Measurements from ENCODE around the gene LENG8. TPM values are rescaled to one million over a fixed set of nuclear protein-coding genes. Genes with fewer than 3 reads are reported as not detected.

Gene LENG8
- total and polyA plus RNA-seq, 2 of the 8 experiments (the other 6 are each of a cell fraction or from before 2014, with no cell fraction given) = 62.2 to 108 TPM

DNA sequence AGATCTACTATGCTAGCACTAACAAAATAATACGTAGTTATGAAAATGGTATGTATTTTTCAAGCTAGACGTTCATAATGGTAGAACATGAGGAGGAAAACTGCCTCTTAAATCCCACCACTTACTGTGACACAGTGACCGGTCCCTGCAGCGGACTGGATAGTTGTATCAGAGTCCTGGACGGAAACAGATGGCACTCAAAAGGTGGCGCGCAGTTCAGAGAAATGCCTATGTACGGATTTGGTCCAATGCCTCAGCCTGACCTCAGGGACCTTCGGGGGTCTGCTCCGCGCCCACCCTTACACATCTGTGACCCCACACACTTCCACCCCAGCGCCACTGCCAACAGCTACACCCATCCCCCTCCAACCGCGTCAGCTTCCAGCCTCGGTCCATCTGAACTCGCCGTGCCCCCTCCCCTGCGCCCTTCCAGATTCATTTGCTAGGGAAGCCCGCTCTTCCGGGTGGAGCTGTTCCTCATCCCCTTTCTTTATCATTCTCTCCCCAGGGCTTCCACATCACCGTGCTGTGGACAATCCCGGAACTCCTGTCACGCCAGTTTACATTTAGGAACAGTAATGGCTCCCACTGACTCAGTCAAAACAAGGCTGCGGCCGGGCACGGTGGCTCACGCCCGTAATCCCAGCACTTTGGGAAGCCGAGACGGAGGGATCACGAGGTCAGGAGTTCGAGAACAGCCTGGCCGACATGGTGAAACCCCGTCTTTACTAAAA is 792 bp upstream of the LENG8 start:
- H2BK15ac ChIP-seq (ENCODE audit: low read length) = no peak overlapping the region; the same call in 1 of the 2 replicates
- H3K4me1 ChIP-seq (replicated peaks in 1 of 4; ENCODE audit: control insufficient read depth in 3 of 4, insufficient read depth in 4 of 4, low read length in 3 of 4) = peaks cover 0 to 2% (median under 1%) of the 10 kb centered on the region in 4 experiments; a peak in 5 of 7 replicates
- H3K56ac ChIP-seq (replicated peaks; ENCODE audit: insufficient read length, low read depth, low read length) = peak overlapping the region; percentile 10
- peak overlapping the region; percentile 21 for H4K5ac ChIP-seq (ENCODE audit: insufficient read length, low read depth, low read length)
- peaks cover 12% of the 10 kb centered on the region for H3K79me1 ChIP-seq (ENCODE audit: low read depth, low read length)
- H2AFZ ChIP-seq (ENCODE audit: low read length) = peak overlapping the region; percentile 59; the same call in 1 of the 2 replicates
- 0 out of 2 replicates have a peak overlapping the region, but pooled peaks have one; percentile 4 for H2BK12ac ChIP-seq (ENCODE audit: low read depth, low read length)
- no peak overlapping the region for H3K23ac ChIP-seq (ENCODE audit: insufficient read length)
- H3K14ac ChIP-seq (ENCODE audit: insufficient read length) = no peak overlapping the region
- peaks cover 16 to 50% of the 10 kb centered on the region in 2 experiments for H3K79me2 ChIP-seq (ENCODE audit: control insufficient read depth in 1 of 2, insufficient read depth in 2 of 2, low read length in 2 of 2)
- peak overlapping the region; percentile 86 for H2BK5ac ChIP-seq (ENCODE audit: low read depth, low read length)
- peak overlapping the region; percentile 80; the same call in 1 of the 2 replicates for H4K8ac ChIP-seq (ENCODE audit: extremely low read depth, insufficient read depth, low read length)
- CTCF ChIA-PET (ENCODE audit: partially characterized antibody) = interaction anchor here (0.6 to 2.5 kb wide), 9 partner anchors 10 to 713 kb away, joined by 3 to 25 read pairs (median 5); partner anchors contain the start of gene TTYH1
- TF ChIP-seq TAF1 (IDR thresholded peaks at IDR 0.05; ENCODE audit: low read depth, low read length) (0 out of 2 replicates have a peak, but pooled peaks have one; percentile 1), PHF8 (conservative IDR thresholded peaks at IDR 0.05; ENCODE audit: low read depth, low read length) (peak; percentile 41; the same call in 1 of the 2 replicates), CREB1 (IDR thresholded peaks at IDR 0.05) (peak; percentile 46; the same call in 1 of the 2 replicates), SAP30 (IDR thresholded peaks at IDR 0.05; ENCODE audit: insufficient read depth, insufficient replicate concordance, low read length) (peak; percentile 24), TCF12 (IDR thresholded peaks at IDR 0.05; ENCODE audit: low read depth, low read length) (no peak), RBBP5 (IDR thresholded peaks at IDR 0.05; ENCODE audit: borderline replicate concordance, low read depth, low read length) (peak; percentile 60; the same call in 1 of the 2 replicates), SIRT6 (IDR thresholded peaks at IDR 0.05; ENCODE audit: low read length) (no peak), SP4 (IDR thresholded peaks at IDR 0.05; ENCODE audit: low read length) (no peak), HDAC2 (IDR thresholded peaks at IDR 0.05; ENCODE audit: borderline replicate concordance in 1 of 2, low read depth in 2 of 2, low read length in 2 of 2) (peak in 1 of 2 experiments; percentile 63; a peak in 2 of 4 replicates), TBP (IDR thresholded peaks at IDR 0.05; ENCODE audit: low read depth, low read length) (0 out of 2 replicates have a peak, but pooled peaks have one; percentile 20)
- H3K36me3 ChIP-seq (ENCODE audit: control insufficient read depth in 2 of 4, insufficient read depth in 4 of 4, low read length in 3 of 4) = peaks cover 15 to 29% (median 20%) of the 10 kb centered on the region in 4 experiments
- H3K27me3 ChIP-seq (replicated peaks in 1 of 4; ENCODE audit: control insufficient read depth in 3 of 4, extremely low read depth in 1 of 4, insufficient read depth in 3 of 4, low read length in 3 of 4) = no peaks in the 10 kb centered on the region
- H3K23me2 ChIP-seq (ENCODE audit: low read depth, low read length) = peaks cover 6% of the 10 kb centered on the region; the same call in 1 of the 2 replicates
- no peak overlapping the region for H2BK20ac ChIP-seq (ENCODE audit: low read length)
- DNase-seq (ENCODE audit: low read depth in 1 of 2, low spot score in 2 of 2) = peak in 1 of 2 experiments; percentile 62
- peak overlapping the region; percentile 95 to 99 for H3K4me2 ChIP-seq (ENCODE audit: insufficient read depth in 1 of 2, low read depth in 2 of 2, low read length in 2 of 2)
- peak overlapping the region in 3 of 4 experiments; percentile 85 to 89 (median 87); a peak in 6 of 7 replicates for H3K9ac ChIP-seq (replicated peaks in 1 of 4; ENCODE audit: extremely low read depth in 1 of 4, low read depth in 3 of 4, low read length in 3 of 4)
- 6% methylated on average over 34 of the region's 34 CpGs; no CpG with 5 or more reads in 1 of the 2 experiments for WGBS, 2 experiments (ENCODE audit: extremely low coverage in 1 of 2, insufficient coverage in 1 of 2, insufficient read length in 1 of 2, insufficient replicate concordance in 2 of 2, low coverage in 1 of 2, low lambda C conversion rate in 2 of 2, missing lambda C conversion rate in 1 of 2)
- peak overlapping the region; percentile 89 for H3K27ac ChIP-seq (ENCODE audit: low read depth, low read length)
- no peak overlapping the region for H3K18ac ChIP-seq (ENCODE audit: extremely low read depth, low read length)
- H4K91ac ChIP-seq (replicated peaks; ENCODE audit: insufficient read length, low read length) = no peak overlapping the region
- H4K20me1 ChIP-seq (replicated peaks in 1 of 2; ENCODE audit: control insufficient read depth in 1 of 2, insufficient read depth in 2 of 2, low read length in 2 of 2) = peaks cover 9 to 25% of the 10 kb centered on the region in 2 experiments
- H3K4ac ChIP-seq (replicated peaks; ENCODE audit: insufficient read length, low read depth, low read length) = peak overlapping the region; percentile 78
- no peak overlapping the region for H2AK5ac ChIP-seq (ENCODE audit: low read depth, low read length)
- H2BK120ac ChIP-seq (replicated peaks; ENCODE audit: low read depth, low read length) = peak overlapping the region; percentile 43
- peak overlapping the region; percentile 61 to 90 (median 84) for H3K4me3 ChIP-seq (ENCODE audit: extremely low read depth in 1 of 4, insufficient read depth in 2 of 4, low read depth in 3 of 4, low read length in 4 of 4)
- no peaks in the 10 kb centered on the region for H3K9me3 ChIP-seq (ENCODE audit: insufficient read depth in 2 of 2, low read depth in 1 of 2, low read length in 1 of 2)
- POLR2A ChIA-PET (ENCODE audit: partially characterized antibody) = interaction anchor here (0.5 to 10.3 kb wide), 13 partner anchors 9 to 1223 kb away, joined by 3 to 129 read pairs (median 4); partner anchors contain the start of gene LENG9
- FAIRE-seq = no peak

Data from H1 (cell line).